CD4-positive, alpha-beta T cell (primary cell): Measurements from ENCODE around the gene ARHGAP31. TPM values are rescaled to one million over a fixed set of nuclear protein-coding genes. Genes with fewer than 3 reads are reported as not detected.

Source experiments
- ATAC-seq: fragments of 200-7000 bp; cut with Tn5 transposase; one replicate; pipeline ENCODE4 v1.10.0; 2022; ENCODE audit warnings: mild to moderate bottlenecking; ENCODE audit not compliant: poor library complexity
- CTCF ChIA-PET: fragments of 350-600 bp; sonication (Branson Sonifier 250); formaldehyde crosslinking; loops from one replicate; lab custom pipeline; 2021; ENCODE audit warnings: antibody characterized with exemption, inconsistent platforms; lab: Charles Lee
- POLR2A ChIA-PET: fragments of 350-600 bp; sonication (Branson Sonifier 250); formaldehyde crosslinking; loops from one replicate; lab custom pipeline; 2021; ENCODE audit warnings: antibody characterized with exemption, inconsistent platforms; lab: Charles Lee
- DNase-seq, 14 experiments: peaks; one replicate each; pipeline ENCODE4 v3.0.0-alpha.2; 2013 to 2020; ENCODE audit warnings: mixed read lengths in 2 of 14
- H3K27ac ChIP-seq, 2 donors: one replicate each; pipeline versions ENCODE4 v1.5.1 to v1.7.0; 2013; ENCODE audit warnings: low read length in 2 of 2, low read depth in 1 of 2, mild to moderate bottlenecking in 1 of 2
- H3K27me3 ChIP-seq, 2 experiments: 1 replicate in 1 of 2; 2 replicates in 1 of 2; pipeline versions ENCODE4 v1.6.1 to v1.7.0; 2013; ENCODE audit warnings: low read length in 2 of 2, control low read depth in 1 of 2, mild to moderate bottlenecking in 1 of 2, moderate library complexity in 1 of 2; ENCODE audit not compliant: insufficient read depth in 2 of 2, control insufficient read depth in 1 of 2
- H3K36me3 ChIP-seq: one replicate; pipeline ENCODE4 v1.6.1; 2013; ENCODE audit warnings: low read length, control low read depth; ENCODE audit not compliant: insufficient read depth
- H3K4me1 ChIP-seq: one replicate; pipeline ENCODE4 v1.6.1; 2013; ENCODE audit warnings: low read length, control low read depth; ENCODE audit not compliant: insufficient read depth
- H3K4me3 ChIP-seq: one replicate; pipeline ENCODE4 v1.5.1; 2013; ENCODE audit warnings: mild to moderate bottlenecking, low read length, moderate library complexity
- H3K9me3 ChIP-seq, 2 experiments: 1 replicate in 1 of 2; 2 replicates in 1 of 2; pipeline versions ENCODE4 v1.6.1 to v1.7.0; 2013; ENCODE audit warnings: low read length in 2 of 2, mild to moderate bottlenecking in 2 of 2, control low read depth in 1 of 2, moderate library complexity in 1 of 2; ENCODE audit not compliant: control insufficient read depth in 1 of 2, insufficient read depth in 1 of 2
- H3K27ac Mint-ChIP-seq: one replicate; pipeline ENCODE4 v1.8.0; 2020; ENCODE audit warnings: mixed read lengths
- H3K27me3 Mint-ChIP-seq: one replicate; pipeline ENCODE4 v1.8.0; 2021; ENCODE audit warnings: mixed read lengths
- H3K36me3 Mint-ChIP-seq: one replicate; pipeline ENCODE4 v1.8.0; 2021; ENCODE audit warnings: low read depth, mixed read lengths
- H3K4me1 Mint-ChIP-seq: one replicate; pipeline ENCODE4 v1.8.0; 2021; ENCODE audit warnings: low read depth, mixed read lengths
- H3K4me3 Mint-ChIP-seq: one replicate; pipeline ENCODE4 v1.8.0; 2020; ENCODE audit warnings: mild to moderate bottlenecking, mixed read lengths
- H3K9me3 Mint-ChIP-seq: one replicate; pipeline ENCODE4 v1.8.0; 2020; ENCODE audit warnings: mixed read lengths
- CTCF ChIP-seq: fragments of 200-600 bp; IDR thresholded peaks from one replicate; pipeline ENCODE4 v1.8.0; 2022; ENCODE audit warnings: antibody characterized with exemption, mild to moderate bottlenecking
- intact Hi-C, 2 experiments: fragments of 100-400 bp; cut with DNase I in 1 of 2; cut with micrococcal nuclease in 1 of 2; formaldehyde crosslinking; loops; one replicate each; pipeline versions ENCODE4 v1.15.1 to v1.9.0; 2023 to 2025; cut with DNase I, micrococcal nuclease
- total RNA-seq, 174 experiments: library from RNA in 2 of 174; stranded (reverse) in 2 of 174; gene quantifications; one replicate each; pipeline ENCODE4 v1.2.3 and lab custom pipeline; 2021 to 2026

The ARHGAP31 gene
- total RNA-seq, 2 experiments from 2014 or later: 2.4 to 2.9 TPM

GRCh38 chr3:119291062-119291700 lies 3.0 kb upstream of the ARHGAP31 start:
- no peak overlapping the region for H3K27ac ChIP-seq
- peaks cover 6% of the 10 kb centered on the region for H3K9me3 Mint-ChIP-seq
- DNase-seq (no peak), ATAC-seq (no peak)
- peak overlapping the region; percentile 17 for H3K4me3 Mint-ChIP-seq
- H3K36me3 Mint-ChIP-seq: peaks cover 27% of the 10 kb centered on the region
- intact Hi-C loops: loop anchor here (2.0 to 10.0 kb wide), 5 partner anchors 46 to 794 kb away; partner anchors contain the start of genes POGLUT1 (in 2 of the 2) and TMEM39A (in 1 of the 2)
- ChIA-PET POLR2A (interaction anchor here (1.1 kb wide), 1 partner anchor 11 kb away, joined by 3 read pairs; no protein-coding TSS in a partner anchor), CTCF (no interaction called here)
- TF ChIP-seq CTCF: no peak
- H3K27me3 Mint-ChIP-seq: no peaks in the 10 kb centered on the region
- peaks cover 0 to 17% of the 10 kb centered on the region in 2 experiments for H3K9me3 ChIP-seq
- no peaks in the 10 kb centered on the region for H3K36me3 ChIP-seq
- peaks cover 43% of the 10 kb centered on the region for H3K4me1 ChIP-seq
- no peak overlapping the region for H3K27ac Mint-ChIP-seq
- peaks cover 49% of the 10 kb centered on the region for H3K4me1 Mint-ChIP-seq
- no peaks in the 10 kb centered on the region for H3K27me3 ChIP-seq
- H3K4me3 ChIP-seq: no peak overlapping the region

GRCh38 chr3:119292666-119293065 lies 1.5 kb upstream of the ARHGAP31 start:
- ChIA-PET CTCF (interaction anchor here (0.5 to 3.6 kb wide), 3 partner anchors 60 to 175 kb away, joined by 3 to 22 read pairs (median 3); no protein-coding TSS in a partner anchor), POLR2A (interaction anchor here (0.7 to 5.3 kb wide), 11 partner anchors 13 to 206 kb away, joined by 3 to 68 read pairs (median 4); partner anchors contain the start of genes B4GALT4, TIMMDC1 and TMEM39A)
- H3K27me3 Mint-ChIP-seq: no peaks in the 10 kb centered on the region
- Histone ChIP-seq H3K4me3 (peak overlapping the region; percentile 84), H3K4me1 (peaks cover 57% of the 10 kb centered on the region), H3K27ac (peak overlapping the region in 1 of 2 donors; percentile 96), H3K36me3 (no peaks in the 10 kb centered on the region), H3K9me3 (peaks cover 0 to 8% of the 10 kb centered on the region in 2 experiments), H3K27me3 (no peaks in the 10 kb centered on the region)
- intact Hi-C loops: loop anchor here (5.0 to 10.0 kb wide), 4 partner anchors 45 to 792 kb away; partner anchors contain the start of genes POGLUT1 (in 2 of the 2) and TMEM39A (in 1 of the 2)
- H3K27ac Mint-ChIP-seq: peak overlapping the region; percentile 100
- H3K4me1 Mint-ChIP-seq: peaks cover 63% of the 10 kb centered on the region
- ATAC-seq (peak; percentile 9), DNase-seq (peak in 9 of 14 experiments; percentile 5 to 63 (median 25))
- peak overlapping the region; percentile 84 for H3K4me3 Mint-ChIP-seq
- peaks cover 26% of the 10 kb centered on the region for H3K36me3 Mint-ChIP-seq
- peaks cover 4% of the 10 kb centered on the region for H3K9me3 Mint-ChIP-seq
- TF ChIP-seq CTCF: no peak

GRCh38 chr3:119293105-119293870 lies 895 bp upstream of the ARHGAP31 start:
- H3K4me3 Mint-ChIP-seq: peak overlapping the region; percentile 84
- no peaks in the 10 kb centered on the region for H3K27me3 Mint-ChIP-seq
- peak overlapping the region; percentile 95 to 96 for H3K27ac ChIP-seq
- H3K36me3 Mint-ChIP-seq: peaks cover 22% of the 10 kb centered on the region
- ATAC-seq (no peak), DNase-seq (peak in 1 of 14 experiments; percentile 21)
- no peaks in the 10 kb centered on the region for H3K9me3 Mint-ChIP-seq
- H3K27me3 ChIP-seq: no peaks in the 10 kb centered on the region
- POLR2A ChIA-PET: interaction anchor here (0.7 to 5.3 kb wide), 18 partner anchors 10 to 205 kb away, joined by 3 to 68 read pairs (median 4); partner anchors contain the start of genes B4GALT4, TIMMDC1 and TMEM39A
- intact Hi-C loops: loop anchor here (5.0 to 10.0 kb wide), 4 partner anchors 44 to 792 kb away; partner anchors contain the start of genes POGLUT1 (in 2 of the 2) and TMEM39A (in 1 of the 2)
- TF ChIP-seq CTCF: no peak
- peak overlapping the region; percentile 84 for H3K4me3 ChIP-seq
- CTCF ChIA-PET: interaction anchor here (0.5 to 3.9 kb wide), 3 partner anchors 52 to 175 kb away, joined by 3 to 22 read pairs (median 19); partner anchors contain the start of gene B4GALT4
- peak overlapping the region; percentile 100 for H3K27ac Mint-ChIP-seq
- H3K4me1 ChIP-seq: peaks cover 63% of the 10 kb centered on the region
- no peaks in the 10 kb centered on the region for H3K36me3 ChIP-seq
- H3K9me3 ChIP-seq: peaks cover 0 to 2% of the 10 kb centered on the region in 2 experiments
- H3K4me1 Mint-ChIP-seq: peaks cover 70% of the 10 kb centered on the region
